Psoas muscle (tissue), 8 donors: ENCODE data around the gene FBXO2. TPM values are rescaled to one million over a fixed set of nuclear protein-coding genes. Genes with fewer than 3 reads are reported as not detected.

Source experiments
- ATAC-seq, 4 donors: fragments of 200-7000 bp; cut with Tn5 transposase; one replicate each; pipeline ENCODE4 v1.9.1; 2020; ENCODE audit warnings: moderate library complexity in 3 of 4, mild to moderate bottlenecking in 2 of 4
- DNase-seq, 2 donors: peaks; one replicate each; pipeline ENCODE4 v3.0.0-alpha.2; 2020
- H3K27ac ChIP-seq: fragments of 200-600 bp; one replicate; pipeline ENCODE4 v1.8.0; 2022
- H3K27me3 ChIP-seq, 3 donors: fragments of 200-600 bp in 1 of 3; one replicate each; pipeline versions ENCODE4 v1.6.1 to v1.8.0; 2013 to 2022; ENCODE audit warnings: low read length in 2 of 3, mild to moderate bottlenecking in 2 of 3, moderate library complexity in 1 of 3; ENCODE audit not compliant: insufficient read depth in 3 of 3
- H3K36me3 ChIP-seq, 2 donors: fragments of 200-600 bp in 1 of 2; one replicate each; pipeline versions ENCODE4 v1.6.1 to v1.8.0; 2013 to 2022; ENCODE audit warnings: low read depth in 1 of 2, mild to moderate bottlenecking in 1 of 2, moderate library complexity in 1 of 2; ENCODE audit not compliant: insufficient read depth in 1 of 2
- H3K4me1 ChIP-seq: fragments of 200-600 bp; one replicate; pipeline ENCODE4 v1.8.0; 2022
- H3K4me3 ChIP-seq: fragments of 200-600 bp; one replicate; pipeline ENCODE4 v1.8.0; 2022; ENCODE audit warnings: mild to moderate bottlenecking
- H3K9me3 ChIP-seq: fragments of 200-600 bp; one replicate; pipeline ENCODE4 v1.8.0; 2022
- WGBS, 3 donors: extraction: QIAGEN DNeasy Blood & Tissue Kit; methylation state at CpG; one replicate each; pipeline versions ENCODE4 v1.1.6 to v1.1.7; 2013; 5-methylcytosine and 5-hydroxymethylcytosine counted together
- intact Hi-C, 2 donors: fragments of 100-400 bp; cut with DNase I; formaldehyde crosslinking; loops; one replicate each; pipeline versions ENCODE4 v1.11.0 to v1.14.2; 2022
- long read RNA-seq, 2 donors: library from polyadenylated mRNA; unstranded; transcript quantifications; one replicate each; pipeline ENCODE4 v2.0.0, GENCODE V29; 2021
- polyA plus RNA-seq, 3 donors: library from polyadenylated mRNA; stranded (reverse); fragments of 200-250 nt; gene quantifications; one replicate each; pipeline ENCODE4 v1.2.3, GENCODE V29; 2013
- total RNA-seq, 4 donors: library from RNA; stranded (reverse); fragmentation: NEBNext Ultra II Directional in 2 of 4; extraction: Animal tissue kit (Norgen Biotek cat#: 25700) in 2 of 4; gene quantifications; one replicate each; pipeline versions ENCODE4 v1.2.1 to v1.2.4, GENCODE V29; 2021 to 2023
- TF ChIP-seq, protein P1 (sequence below): fragments of 200-600 bp; IDR thresholded peaks from one replicate; pipeline ENCODE4 v1.8.0; 2022; ENCODE audit warnings: antibody characterized with exemption
- donor health status: healthy with polysubstance abuse.
- donor health status: DM: no; HTN: no; CAD: no; lungs with moderate emphysema.
- donor health status: Bipolar disorder and iron deficiency.
- donor health status: healthy.
- donor health status: DM: yes; HTN: yes; CAD: no.
- donor health status: DM: no; HTN: no; CAD: no.
- donor health status: DM: no; HTN: no; CAD: no.
- donor health status: DM: yes; HTN: yes; CAD: no.

Gene FBXO2, protein sequence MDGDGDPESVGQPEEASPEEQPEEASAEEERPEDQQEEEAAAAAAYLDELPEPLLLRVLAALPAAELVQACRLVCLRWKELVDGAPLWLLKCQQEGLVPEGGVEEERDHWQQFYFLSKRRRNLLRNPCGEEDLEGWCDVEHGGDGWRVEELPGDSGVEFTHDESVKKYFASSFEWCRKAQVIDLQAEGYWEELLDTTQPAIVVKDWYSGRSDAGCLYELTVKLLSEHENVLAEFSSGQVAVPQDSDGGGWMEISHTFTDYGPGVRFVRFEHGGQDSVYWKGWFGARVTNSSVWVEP
- total RNA-seq: 1 to 10 TPM; 1.2 to 3.5 (median 2.3) TPM
- polyA plus RNA-seq: 10 to 100 TPM in 1 of 3 donors, 1 to 10 TPM in 1, under 1 TPM in 1; 0.35 to 20.9 (median 1.1) TPM
- long read RNA-seq, donor 1, partial matches to known transcripts: 0 of 5 reads
- long read RNA-seq, donor 1, other reads (novel, unspliced or antisense): 1 of 5 reads
- long read RNA-seq, donor 2, transcript FBXO2-201 (6 exons, 1,560 nt): major isoform, 8 of 21 reads
- long read RNA-seq, donor 2, partial matches to known transcripts: 12 of 21 reads
- long read RNA-seq, donor 2, other reads (novel, unspliced or antisense): 1 of 21 reads

DNA sequence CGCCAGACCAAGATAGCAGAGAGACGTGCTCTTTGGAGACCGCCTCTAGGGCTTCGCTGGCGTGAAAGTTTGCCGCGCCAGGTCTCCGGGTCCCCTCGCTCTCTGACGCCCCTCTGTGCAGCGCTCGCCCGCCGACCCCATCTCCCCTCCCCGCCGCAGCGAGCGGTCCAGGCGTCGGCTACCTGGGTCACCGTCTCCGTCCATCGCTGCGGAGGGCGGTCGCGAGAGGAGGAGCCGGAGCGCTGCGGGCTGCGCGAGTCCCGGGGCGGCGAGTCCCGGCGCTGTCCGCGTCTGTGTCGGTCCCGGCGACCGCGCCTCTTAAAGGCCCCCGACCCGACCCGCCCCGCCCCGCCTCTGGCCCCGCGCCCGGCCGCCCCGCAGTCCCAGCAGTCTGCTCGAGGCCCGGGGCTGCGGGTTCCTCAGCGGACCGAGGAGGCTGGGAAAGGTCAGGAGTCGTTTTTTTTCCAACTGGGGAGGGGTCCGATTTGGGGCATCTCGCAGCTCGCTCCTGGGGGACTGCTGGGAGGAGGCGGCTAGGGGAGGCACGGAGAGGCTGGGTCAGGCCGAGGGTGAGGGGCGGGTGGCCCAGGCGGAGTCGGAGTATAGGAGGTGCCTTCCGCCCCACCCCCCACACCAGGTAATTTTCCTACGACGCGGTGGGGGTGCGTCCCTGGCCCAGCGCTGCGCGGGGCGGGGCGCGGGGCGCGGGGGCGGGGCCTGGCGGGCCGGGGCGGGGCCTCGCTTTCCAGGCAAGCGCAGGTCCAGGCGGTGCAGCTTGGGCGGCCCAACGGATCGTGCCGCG lies at the start of gene FBXO2, which contains the start of gene FBXO44:
Gene FBXO2 (minus strand): TSS at position 293 of the 802 bp plus-strand sequence. CDS start 89 bp downstream, at position 204.
Gene FBXO44 (plus strand): TSS at position 741 of the 802 bp plus-strand sequence. CDS start 959 bp downstream, outside the sequence.
- Histone ChIP-seq H3K4me3 (peak within 1 kb of the TSS; percentile 77), H3K9me3 (no peaks in the 10 kb centered on the region), H3K36me3 (peaks cover 0 to 18% of the 10 kb centered on the region in 2 donors), H3K4me1 (peaks cover 11% of the 10 kb centered on the region), H3K27me3 (peaks cover 0 to 7% (median 5%) of the 10 kb centered on the region in 3 donors), H3K27ac (no peak within 1 kb of the TSS)
- DNase-seq (peak; percentile 48 to 67), ATAC-seq (peak; percentile 67 to 81 (median 69))
- TF ChIP-seq, protein P1, sequence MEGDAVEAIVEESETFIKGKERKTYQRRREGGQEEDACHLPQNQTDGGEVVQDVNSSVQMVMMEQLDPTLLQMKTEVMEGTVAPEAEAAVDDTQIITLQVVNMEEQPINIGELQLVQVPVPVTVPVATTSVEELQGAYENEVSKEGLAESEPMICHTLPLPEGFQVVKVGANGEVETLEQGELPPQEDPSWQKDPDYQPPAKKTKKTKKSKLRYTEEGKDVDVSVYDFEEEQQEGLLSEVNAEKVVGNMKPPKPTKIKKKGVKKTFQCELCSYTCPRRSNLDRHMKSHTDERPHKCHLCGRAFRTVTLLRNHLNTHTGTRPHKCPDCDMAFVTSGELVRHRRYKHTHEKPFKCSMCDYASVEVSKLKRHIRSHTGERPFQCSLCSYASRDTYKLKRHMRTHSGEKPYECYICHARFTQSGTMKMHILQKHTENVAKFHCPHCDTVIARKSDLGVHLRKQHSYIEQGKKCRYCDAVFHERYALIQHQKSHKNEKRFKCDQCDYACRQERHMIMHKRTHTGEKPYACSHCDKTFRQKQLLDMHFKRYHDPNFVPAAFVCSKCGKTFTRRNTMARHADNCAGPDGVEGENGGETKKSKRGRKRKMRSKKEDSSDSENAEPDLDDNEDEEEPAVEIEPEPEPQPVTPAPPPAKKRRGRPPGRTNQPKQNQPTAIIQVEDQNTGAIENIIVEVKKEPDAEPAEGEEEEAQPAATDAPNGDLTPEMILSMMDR: no peak
- WGBS, 3 donors: 6 to 9% (median 8%) methylated on average over 46 to 94 of the region's 94 CpGs
- intact Hi-C loops: loop anchor here in 1 of 2 donors (5.0 kb wide), 1 partner anchor 63 kb away; no protein-coding TSS in a partner anchor

DNA sequence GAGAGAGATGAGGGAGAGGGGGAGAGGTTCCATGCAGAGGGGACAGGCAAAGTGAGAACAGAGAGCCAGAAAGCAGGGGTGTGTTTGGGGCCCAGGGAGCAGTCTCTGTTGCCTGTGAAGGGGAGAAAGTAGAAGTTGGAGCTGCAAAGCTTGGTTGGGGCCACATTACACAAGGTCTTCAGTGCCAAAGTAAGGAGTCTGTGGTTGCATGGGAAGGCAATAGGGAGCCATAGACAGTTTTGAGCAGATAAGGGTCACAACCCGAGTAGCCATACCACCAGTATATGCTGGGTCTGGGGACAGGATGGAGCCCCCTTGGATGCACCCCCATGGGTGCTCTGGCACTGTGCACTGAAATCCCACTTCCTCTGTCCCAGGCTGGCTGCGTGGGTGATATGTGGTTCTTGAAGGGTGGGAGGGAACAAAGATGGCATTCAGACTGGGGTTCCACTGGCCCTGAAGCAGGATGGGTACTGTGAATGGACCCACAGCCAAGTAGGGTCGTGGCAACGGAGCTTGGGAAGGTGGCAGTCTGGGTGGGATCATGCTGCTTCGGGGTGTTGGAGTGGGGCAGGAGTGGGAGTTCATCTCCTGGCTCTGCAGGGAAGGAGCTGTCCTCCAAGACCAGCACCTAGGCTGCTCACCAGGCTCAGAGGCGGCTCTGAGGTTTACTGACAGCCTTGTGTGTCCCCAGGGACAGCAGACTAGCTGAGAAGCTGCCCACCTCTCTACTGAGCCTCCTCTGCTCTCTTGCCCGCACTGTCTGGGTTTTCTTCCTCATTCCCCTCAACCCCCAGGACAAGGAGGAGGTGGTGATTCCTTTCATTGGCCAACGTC lies 49.3 kb upstream of the FBXO2 start:
- intact Hi-C loops: no loop called here
- Histone ChIP-seq H3K9me3 (no peaks in the 10 kb centered on the region), H3K4me3 (no peak overlapping the region), H3K4me1 (peaks cover 12% of the 10 kb centered on the region), H3K27ac (no peak overlapping the region), H3K27me3 (peaks cover 0 to 56% (median 15%) of the 10 kb centered on the region in 3 donors), H3K36me3 (no peaks in the 10 kb centered on the region)
- no peak for DNase-seq
- WGBS, 3 donors: 67 to 77% (median 69%) methylated on average over 8 of the region's 8 CpGs
- no peak for ATAC-seq
- TF ChIP-seq, protein P1: no peak

DNA sequence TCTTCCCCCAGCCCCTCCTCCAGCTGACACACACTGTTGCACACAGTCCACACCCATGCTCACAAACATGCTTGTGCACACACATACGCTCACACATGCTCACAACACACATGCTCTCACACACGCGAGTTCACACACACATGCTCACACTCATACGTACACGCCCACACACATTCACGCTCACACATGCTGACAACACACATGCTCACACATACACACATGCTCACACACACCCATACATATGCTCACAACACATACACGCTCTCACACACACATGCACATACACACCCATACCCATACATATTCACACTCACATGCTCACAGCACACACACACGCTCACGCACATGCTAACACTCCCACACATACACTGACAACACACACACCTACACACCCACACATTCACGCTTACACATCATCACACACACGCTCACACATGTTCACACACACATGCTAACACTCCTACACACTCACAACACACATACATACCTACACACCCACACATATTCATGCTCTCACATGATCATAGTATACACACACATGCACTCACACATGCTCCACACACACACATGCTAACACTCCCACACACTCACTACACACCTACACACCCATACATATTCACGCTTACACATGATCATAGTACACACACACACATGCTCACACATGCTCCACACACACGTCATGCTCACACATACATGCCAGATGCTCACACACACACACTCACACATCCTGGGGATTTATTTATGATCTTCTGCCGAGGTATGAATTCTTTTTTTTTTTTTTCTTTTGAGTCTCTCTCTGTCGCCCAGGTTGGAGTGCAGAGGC lies 48.0 kb upstream of the FBXO2 start:
- Histone ChIP-seq H3K4me1 (peaks cover 12% of the 10 kb centered on the region), H3K27me3 (peaks cover 0 to 58% (median 12%) of the 10 kb centered on the region in 3 donors), H3K4me3 (no peak overlapping the region), H3K36me3 (no peaks in the 10 kb centered on the region), H3K9me3 (no peaks in the 10 kb centered on the region), H3K27ac (no peak overlapping the region)
- WGBS, 3 donors: 64 to 79% (median 71%) methylated on average over 15 of the region's 15 CpGs
- intact Hi-C loops: no loop called here
- ATAC-seq (no peak), DNase-seq (no peak)
- TF ChIP-seq, protein P1: no peak
